Upper lobe of left lung (tissue), 6 donors: ENCODE measurements around the gene G2E3. TPM values are rescaled to one million over a fixed set of nuclear protein-coding genes. Genes with fewer than 3 reads are reported as not detected.
A peak's percentile ranks its signal among the peaks of the same experiment; 100 is the strongest.

ENCODE experiments used
- ATAC-seq, 2 donors: fragments of 200-7000 bp; cut with Tn5 transposase; one replicate each; pipeline ENCODE4 v1.9.1; 2022; ENCODE audit warnings: mild to moderate bottlenecking in 2 of 2, moderate library complexity in 2 of 2; ENCODE audit not compliant: low FRiP score in 2 of 2
- DNase-seq, 2 donors: peaks; one replicate each; pipeline ENCODE4 v3.0.0-alpha.2; 2019 to 2020
- H3K27ac ChIP-seq, 4 donors: fragments of 200-600 bp; sonication (generic); one replicate each; pipeline ENCODE4 v1.5.1; 2016 to 2019
- H3K27me3 ChIP-seq, 4 donors: fragments of 200-600 bp; sonication (generic); one replicate each; pipeline ENCODE4 v1.5.1; 2017 to 2019
- H3K36me3 ChIP-seq, 4 donors: fragments of 200-600 bp; sonication (generic); one replicate each; pipeline ENCODE4 v1.5.1; 2016 to 2019
- H3K4me1 ChIP-seq, 4 donors: fragments of 200-600 bp; sonication (generic); one replicate each; pipeline ENCODE4 v1.5.1; 2018 to 2019
- H3K4me3 ChIP-seq, 4 donors: fragments of 200-600 bp; sonication (generic); one replicate each; pipeline ENCODE4 v1.5.1; 2017 to 2019; ENCODE audit warnings: mild to moderate bottlenecking in 2 of 4, moderate library complexity in 1 of 4
- H3K9me3 ChIP-seq, 4 donors: fragments of 200-600 bp; sonication (generic); one replicate each; pipeline ENCODE4 v1.5.1; 2018 to 2019
- EP300 ChIP-seq, 4 donors: sonication (generic); formaldehyde crosslinking; IDR thresholded peaks; one replicate each; pipeline ENCODE4 v1.5.1; 2017; ENCODE audit warnings: antibody characterized with exemption in 4 of 4, control low read depth in 2 of 4
- POLR2A ChIP-seq, 4 donors: fragments of 450-650 bp; IDR thresholded peaks; one replicate each; pipeline ENCODE4 v1.5.1; 2016 to 2017; ENCODE audit warnings: antibody characterized with exemption in 4 of 4, mild to moderate bottlenecking in 2 of 4
- POLR2AphosphoS5 ChIP-seq, 2 donors: sonication (generic); formaldehyde crosslinking; IDR thresholded peaks; one replicate each; pipeline ENCODE4 v1.5.1; 2017; ENCODE audit warnings: antibody characterized with exemption in 2 of 2
- WGBS, 2 donors: methylation state at CpG; one replicate each; pipeline ENCODE4 v1.1.5; 2017 to 2018; 5-methylcytosine and 5-hydroxymethylcytosine counted together
- total RNA-seq, 6 donors: library from RNA; depleted of rRNA in 4 of 6; stranded (reverse); fragments of >200 nt in 4 of 6; gene quantifications; one replicate each; pipeline versions ENCODE4 v1.1.0 to v1.2.1, GENCODE V29; 2016 to 2021
- TF ChIP-seq, protein P1 (sequence below), 6 experiments: fragments of 450-650 bp in 4 of 6; fragments of 200-600 bp in 2 of 6; sonication (generic) in 2 of 6; IDR thresholded peaks; one replicate each; pipeline ENCODE4 v1.5.1; 2016 to 2019; ENCODE audit warnings: antibody characterized with exemption in 6 of 6
- donor health status: DM: no; HTN: no; CAD: no; lungs with moderate emphysema.
- donor health status: DM: no; HTN: yes; CAD: no; lungs with severe emphysema.

Gene G2E3
- total RNA-seq, 6 donors from 2014 or later, result 8.1 to 15.4 (median 12.6) TPM

DNA sequence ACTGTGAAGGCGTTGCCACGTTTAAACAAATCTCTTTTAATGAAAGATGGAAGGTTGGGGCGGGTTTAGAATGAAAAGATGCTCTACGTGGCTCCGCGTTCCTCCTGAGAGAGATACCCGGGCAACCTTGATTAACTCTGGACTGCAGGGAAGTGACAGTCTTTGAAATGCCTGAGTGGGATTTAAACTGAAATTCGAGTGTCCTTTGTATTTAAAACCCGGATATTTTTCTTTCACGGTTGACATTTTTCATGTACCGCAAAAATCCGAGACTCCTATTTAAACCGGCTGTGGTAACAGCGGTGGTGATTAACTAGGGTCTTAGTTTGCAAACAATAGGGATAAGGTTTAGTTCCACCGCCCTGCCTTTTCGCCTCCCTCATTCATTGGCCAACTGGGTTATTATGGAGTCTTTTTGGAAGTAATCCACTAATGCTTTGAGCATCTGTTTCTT is 707 bp downstream of the G2E3 start:
- Histone ChIP-seq H3K4me1 (peaks cover 9 to 19% (median 17%) of the 10 kb centered on the region in 4 donors), H3K36me3 (no peaks in the 10 kb centered on the region), H3K9me3 (no peaks in the 10 kb centered on the region), H3K27me3 (no peaks in the 10 kb centered on the region), H3K4me3 (peak overlapping the region; percentile 70 to 96 (median 82)), H3K27ac (peak overlapping the region; percentile 76 to 87 (median 84))
- ATAC-seq (peak in 1 of 2 donors; percentile 44), DNase-seq (no peak)
- 0 to 1% methylated on average over 16 of the region's 16 CpGs for WGBS, 2 donors
- TF ChIP-seq POLR2AphosphoS5 (IDR thresholded peaks at IDR 0.05) (no peak), POLR2A (IDR thresholded peaks at IDR 0.05) (no peak), EP300 (IDR thresholded peaks at IDR 0.05) (no peak)
- TF ChIP-seq, protein P1, sequence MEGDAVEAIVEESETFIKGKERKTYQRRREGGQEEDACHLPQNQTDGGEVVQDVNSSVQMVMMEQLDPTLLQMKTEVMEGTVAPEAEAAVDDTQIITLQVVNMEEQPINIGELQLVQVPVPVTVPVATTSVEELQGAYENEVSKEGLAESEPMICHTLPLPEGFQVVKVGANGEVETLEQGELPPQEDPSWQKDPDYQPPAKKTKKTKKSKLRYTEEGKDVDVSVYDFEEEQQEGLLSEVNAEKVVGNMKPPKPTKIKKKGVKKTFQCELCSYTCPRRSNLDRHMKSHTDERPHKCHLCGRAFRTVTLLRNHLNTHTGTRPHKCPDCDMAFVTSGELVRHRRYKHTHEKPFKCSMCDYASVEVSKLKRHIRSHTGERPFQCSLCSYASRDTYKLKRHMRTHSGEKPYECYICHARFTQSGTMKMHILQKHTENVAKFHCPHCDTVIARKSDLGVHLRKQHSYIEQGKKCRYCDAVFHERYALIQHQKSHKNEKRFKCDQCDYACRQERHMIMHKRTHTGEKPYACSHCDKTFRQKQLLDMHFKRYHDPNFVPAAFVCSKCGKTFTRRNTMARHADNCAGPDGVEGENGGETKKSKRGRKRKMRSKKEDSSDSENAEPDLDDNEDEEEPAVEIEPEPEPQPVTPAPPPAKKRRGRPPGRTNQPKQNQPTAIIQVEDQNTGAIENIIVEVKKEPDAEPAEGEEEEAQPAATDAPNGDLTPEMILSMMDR (IDR thresholded peaks at IDR 0.05), result no peak

DNA sequence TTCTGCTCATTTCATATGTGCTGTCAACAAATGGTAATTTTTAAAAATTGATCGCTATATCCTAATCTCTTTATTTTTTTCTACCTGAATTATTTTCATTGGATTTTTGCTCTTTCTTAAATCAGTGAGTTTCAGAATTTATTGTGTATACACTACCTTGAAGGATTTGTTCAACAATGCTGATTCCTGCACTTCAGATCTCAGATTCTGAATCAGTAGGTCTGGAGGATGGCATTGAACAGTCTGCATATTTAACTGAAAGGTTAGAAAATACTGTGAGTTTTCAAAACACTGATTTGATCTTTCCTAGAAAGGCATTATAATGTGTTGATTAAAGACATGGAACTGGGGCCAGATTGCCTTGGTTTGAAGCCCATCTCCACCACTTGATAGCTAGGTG is 1.6 kb downstream of the G2E3 start:
- no peak for DNase-seq
- H3K4me1 ChIP-seq, result peaks cover 9 to 19% (median 17%) of the 10 kb centered on the region in 4 donors
- 84 to 96% methylated on average over 1 of the region's 1 CpG for WGBS, 2 donors
- H3K27me3 ChIP-seq, result no peaks in the 10 kb centered on the region
- no peak overlapping the region for H3K4me3 ChIP-seq
- H3K36me3 ChIP-seq, result no peaks in the 10 kb centered on the region
- H3K27ac ChIP-seq, result no peak overlapping the region
- H3K9me3 ChIP-seq, result no peaks in the 10 kb centered on the region
- TF ChIP-seq EP300 (IDR thresholded peaks at IDR 0.05), result no peak
- TF ChIP-seq, protein P1 (IDR thresholded peaks at IDR 0.05), result no peak
- TF ChIP-seq POLR2AphosphoS5 (IDR thresholded peaks at IDR 0.05), result no peak
- no peak for TF ChIP-seq POLR2A (IDR thresholded peaks at IDR 0.05)
- ATAC-seq, result no peak

DNA sequence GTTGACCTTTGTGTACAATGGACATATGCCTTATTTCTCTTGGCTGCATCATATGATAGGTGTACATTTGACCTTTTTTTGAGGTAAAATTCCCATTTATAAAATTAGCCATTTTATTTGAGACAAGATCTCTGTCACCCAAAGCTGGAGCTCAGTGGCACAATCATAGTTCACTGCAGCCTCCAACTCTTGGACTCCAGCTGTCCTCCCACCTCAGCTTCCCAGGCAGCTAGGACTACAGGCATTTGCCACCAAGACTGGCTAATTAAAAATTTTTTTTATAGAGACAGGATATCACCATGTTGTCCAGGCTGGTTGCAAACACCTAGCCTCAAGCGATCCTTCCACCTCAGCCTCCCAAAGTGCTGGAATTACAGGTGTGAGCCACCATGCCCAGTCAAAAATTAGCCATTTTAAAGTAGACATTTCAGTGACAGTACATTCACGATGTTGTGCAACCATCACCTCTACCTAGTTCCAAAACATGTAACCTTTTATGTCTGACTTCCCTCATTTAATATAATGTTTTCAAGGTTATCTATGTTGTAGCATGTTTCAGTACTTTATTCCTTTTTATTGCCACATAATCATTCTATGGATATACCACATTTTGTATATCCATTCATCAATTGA is 5.4 kb downstream of the G2E3 start:
- Histone ChIP-seq H3K27ac (no peak overlapping the region), H3K4me3 (no peak overlapping the region), H3K36me3 (no peaks in the 10 kb centered on the region), H3K4me1 (peaks cover 9 to 19% (median 16%) of the 10 kb centered on the region in 4 donors), H3K9me3 (no peaks in the 10 kb centered on the region), H3K27me3 (no peaks in the 10 kb centered on the region)
- TF ChIP-seq, protein P1 (IDR thresholded peaks at IDR 0.05), result no peak
- no peak for TF ChIP-seq POLR2A (IDR thresholded peaks at IDR 0.05)
- no peak for TF ChIP-seq POLR2AphosphoS5 (IDR thresholded peaks at IDR 0.05)
- no peak for TF ChIP-seq EP300 (IDR thresholded peaks at IDR 0.05)
- ATAC-seq (no peak), DNase-seq (no peak)
- WGBS, 2 donors, result 100% methylated on average over 2 of the region's 2 CpGs

DNA sequence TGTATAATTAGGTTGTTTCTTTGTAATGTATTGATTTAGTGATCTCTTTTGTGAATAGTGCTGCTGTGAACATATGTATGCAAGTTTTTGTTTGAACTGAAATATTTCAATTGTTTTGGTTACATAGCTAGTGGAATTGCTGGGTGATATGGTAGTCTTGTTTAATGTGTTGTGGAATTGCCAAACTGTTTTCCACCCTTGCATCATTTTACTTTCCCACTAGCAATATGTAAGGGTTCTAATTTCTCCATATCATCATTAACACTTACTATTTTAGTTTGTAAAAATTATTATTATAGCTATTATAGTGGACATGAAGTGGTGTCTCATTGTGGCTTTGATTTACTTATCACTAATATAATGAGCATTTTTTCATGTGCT is 5.9 kb downstream of the G2E3 start:
- Histone ChIP-seq H3K27ac (no peak overlapping the region), H3K4me3 (no peak overlapping the region), H3K27me3 (no peaks in the 10 kb centered on the region), H3K9me3 (no peaks in the 10 kb centered on the region), H3K36me3 (no peaks in the 10 kb centered on the region), H3K4me1 (peaks cover 11 to 16% (median 14%) of the 10 kb centered on the region in 4 donors)
- ATAC-seq (no peak), DNase-seq (no peak)
- TF ChIP-seq EP300 (IDR thresholded peaks at IDR 0.05) (no peak), POLR2AphosphoS5 (IDR thresholded peaks at IDR 0.05) (no peak), POLR2A (IDR thresholded peaks at IDR 0.05) (no peak)
- TF ChIP-seq, protein P1 (IDR thresholded peaks at IDR 0.05), result no peak
